Right atrium auricular region (tissue), 2 donors: ENCODE results near the gene MAP2K7. TPM values are rescaled to one million over a fixed set of nuclear protein-coding genes. Genes with fewer than 3 reads are reported as not detected.

Experiments used
- DNase-seq: peaks from one replicate; pipeline ENCODE4 v3.0.0-alpha.2; 2019; ENCODE audit warnings: low spot score
- H3K27ac ChIP-seq, 2 donors: fragments of 200-600 bp; sonication (generic); 1 replicate in 1 of 2; 2 replicates in 1 of 2; pipeline ENCODE4 v1.5.1; 2016 to 2019
- H3K27me3 ChIP-seq, 2 donors: fragments of 200-600 bp; sonication (generic); one replicate each; pipeline versions ENCODE4 v1.5.1 to v1.6.0; 2017 to 2019
- H3K36me3 ChIP-seq: fragments of 200-600 bp; sonication (generic); one replicate; pipeline ENCODE4 v1.5.1; 2016
- H3K4me1 ChIP-seq, 2 donors: fragments of 200-600 bp; sonication (generic); one replicate each; pipeline versions ENCODE4 v1.5.1 to v1.6.0; 2017 to 2019
- H3K4me3 ChIP-seq, 2 donors: fragments of 200-600 bp; sonication (generic); 1 replicate in 1 of 2; 2 replicates in 1 of 2; pipeline ENCODE4 v1.5.1; 2017 to 2019; ENCODE audit warnings: mild to moderate bottlenecking in 1 of 2, moderate library complexity in 1 of 2
- H3K9me3 ChIP-seq, 2 donors: fragments of 200-600 bp; sonication (generic); one replicate each; pipeline ENCODE4 v1.5.1; 2019
- total RNA-seq, 2 donors: library from RNA; depleted of rRNA; stranded (reverse); fragments of >200 nt; gene quantifications; one replicate each; pipeline ENCODE4 v1.1.0, GENCODE V29; 2016
- TF ChIP-seq, protein P1 (sequence below), 2 donors: fragments of 200-600 bp; sonication (generic); IDR thresholded peaks; one replicate each; pipeline ENCODE4 v1.5.1; 2019; ENCODE audit warnings: antibody characterized with exemption in 2 of 2

Gene MAP2K7
- total RNA-seq, 2 donors from 2014 or later = 12.0 to 14.4 TPM

DNA sequence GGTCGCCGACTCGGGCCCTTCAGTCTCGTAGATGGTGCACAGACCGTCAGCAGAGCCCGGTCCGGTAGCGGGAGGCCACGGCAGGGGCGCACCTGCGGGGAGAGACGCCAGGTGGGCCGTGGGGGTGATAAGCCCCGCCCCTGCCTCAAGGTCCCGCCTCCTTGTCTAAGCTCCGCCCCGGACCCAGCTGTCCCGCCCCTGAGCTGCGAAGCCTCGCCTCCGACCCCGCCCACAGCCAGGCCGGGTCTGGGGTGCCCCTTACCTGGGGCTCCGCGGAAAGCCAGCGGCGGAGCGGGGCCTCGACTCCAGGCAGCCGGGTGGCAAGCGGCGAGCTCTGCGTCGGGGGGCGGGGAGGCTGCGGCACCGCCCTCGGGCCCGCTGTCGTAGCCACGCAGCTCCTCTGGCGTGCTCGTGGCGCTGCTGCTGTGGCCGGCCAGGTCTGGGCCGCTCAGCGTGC, 34.2 kb upstream of the MAP2K7 start:
- H3K4me3 ChIP-seq = peak overlapping the region; percentile 29 to 55
- no peak for DNase-seq
- TF ChIP-seq, protein P1, sequence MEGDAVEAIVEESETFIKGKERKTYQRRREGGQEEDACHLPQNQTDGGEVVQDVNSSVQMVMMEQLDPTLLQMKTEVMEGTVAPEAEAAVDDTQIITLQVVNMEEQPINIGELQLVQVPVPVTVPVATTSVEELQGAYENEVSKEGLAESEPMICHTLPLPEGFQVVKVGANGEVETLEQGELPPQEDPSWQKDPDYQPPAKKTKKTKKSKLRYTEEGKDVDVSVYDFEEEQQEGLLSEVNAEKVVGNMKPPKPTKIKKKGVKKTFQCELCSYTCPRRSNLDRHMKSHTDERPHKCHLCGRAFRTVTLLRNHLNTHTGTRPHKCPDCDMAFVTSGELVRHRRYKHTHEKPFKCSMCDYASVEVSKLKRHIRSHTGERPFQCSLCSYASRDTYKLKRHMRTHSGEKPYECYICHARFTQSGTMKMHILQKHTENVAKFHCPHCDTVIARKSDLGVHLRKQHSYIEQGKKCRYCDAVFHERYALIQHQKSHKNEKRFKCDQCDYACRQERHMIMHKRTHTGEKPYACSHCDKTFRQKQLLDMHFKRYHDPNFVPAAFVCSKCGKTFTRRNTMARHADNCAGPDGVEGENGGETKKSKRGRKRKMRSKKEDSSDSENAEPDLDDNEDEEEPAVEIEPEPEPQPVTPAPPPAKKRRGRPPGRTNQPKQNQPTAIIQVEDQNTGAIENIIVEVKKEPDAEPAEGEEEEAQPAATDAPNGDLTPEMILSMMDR (IDR thresholded peaks at IDR 0.05) = peak; percentile 4 to 31
- H3K27ac ChIP-seq = peak overlapping the region; percentile 61 to 74
- no peaks in the 10 kb centered on the region for H3K9me3 ChIP-seq
- H3K27me3 ChIP-seq = peaks cover 0 to 5% of the 10 kb centered on the region in 2 donors
- H3K36me3 ChIP-seq = no peaks in the 10 kb centered on the region
- H3K4me1 ChIP-seq = peaks cover 0 to 47% of the 10 kb centered on the region in 2 donors

DNA sequence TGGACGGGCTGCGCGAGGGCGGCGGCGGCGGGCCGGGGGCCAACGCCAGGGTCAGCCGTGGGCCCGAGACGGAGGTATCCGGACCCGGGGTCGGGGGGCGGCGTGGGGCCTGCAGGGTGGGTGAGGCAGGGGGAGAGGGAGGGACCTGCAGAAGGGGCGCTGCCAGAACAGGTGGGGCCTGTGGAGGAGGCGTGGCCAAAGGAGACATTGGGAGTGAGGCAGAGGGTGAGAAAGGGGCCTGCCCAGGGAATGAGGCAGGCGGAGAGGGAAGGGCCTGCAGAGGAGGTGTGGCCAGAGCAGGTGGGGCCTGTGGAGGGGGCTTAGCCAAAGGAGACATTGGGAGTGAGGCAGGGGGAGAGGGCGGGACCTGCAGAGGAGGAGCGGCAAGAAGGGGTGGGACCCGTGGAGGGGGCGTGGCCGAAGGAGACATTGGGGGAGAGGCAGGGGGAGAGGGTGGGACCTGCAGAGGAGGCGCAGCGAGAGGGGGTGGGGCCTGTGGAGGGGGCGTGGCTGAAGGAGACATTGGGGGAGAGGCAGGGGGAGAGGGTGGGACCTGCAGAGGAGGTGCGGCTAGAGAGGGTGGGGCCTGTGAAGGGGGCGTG, 33.7 kb upstream of the MAP2K7 start:
- peak overlapping the region; percentile 61 to 74 for H3K27ac ChIP-seq
- peaks cover 0 to 5% of the 10 kb centered on the region in 2 donors for H3K27me3 ChIP-seq
- TF ChIP-seq, protein P1 (IDR thresholded peaks at IDR 0.05) = no peak
- no peaks in the 10 kb centered on the region for H3K9me3 ChIP-seq
- H3K4me1 ChIP-seq = peaks cover 0 to 49% of the 10 kb centered on the region in 2 donors
- no peaks in the 10 kb centered on the region for H3K36me3 ChIP-seq
- DNase-seq = no peak
- H3K4me3 ChIP-seq = peak overlapping the region; percentile 29 to 55

DNA sequence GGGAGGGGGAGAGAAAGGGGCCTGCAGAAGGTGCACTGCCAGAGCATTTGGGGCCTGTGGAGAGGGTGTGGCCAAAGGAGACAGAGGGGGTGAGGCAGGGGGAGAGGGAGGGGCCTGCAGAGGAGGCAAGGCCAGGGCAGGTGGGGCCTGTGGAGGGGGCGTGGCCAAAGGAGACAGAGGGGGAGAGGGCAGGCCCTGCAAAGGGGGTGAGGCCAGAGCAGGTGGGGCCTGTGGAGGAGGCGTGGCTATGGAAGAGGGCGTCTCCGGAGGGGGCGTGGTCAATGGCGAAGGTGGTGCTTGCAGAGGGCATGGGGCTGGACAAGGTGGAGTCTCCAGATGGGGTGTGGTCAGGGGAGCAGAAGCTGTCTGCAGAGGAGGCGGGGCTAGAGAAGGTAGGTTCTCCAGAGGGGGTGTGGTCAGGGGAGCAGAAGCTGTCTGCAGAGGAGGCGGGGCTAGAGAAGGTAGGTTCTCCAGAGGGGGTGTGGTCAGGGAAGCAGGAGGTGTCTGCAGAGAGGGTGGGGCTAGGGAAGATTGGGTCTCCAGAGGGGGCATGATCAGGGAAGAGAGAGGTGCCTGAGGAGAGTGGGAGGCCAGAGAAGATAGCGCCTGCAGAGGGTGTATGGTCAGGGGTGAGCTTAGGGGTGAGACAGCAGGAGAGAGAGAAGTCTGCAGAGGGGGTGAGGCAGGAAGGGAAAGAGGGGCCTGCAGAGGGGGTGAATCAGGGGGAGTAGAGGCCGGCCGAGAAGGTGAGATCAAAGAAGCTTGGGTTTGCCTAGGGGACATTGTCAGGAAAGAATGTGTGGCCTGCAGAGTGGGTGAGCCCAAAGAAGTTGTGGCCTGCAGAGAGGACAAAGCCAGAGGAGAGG, 32.9 kb upstream of the MAP2K7 start:
- Histone ChIP-seq H3K27me3 (peaks cover 0 to 5% of the 10 kb centered on the region in 2 donors), H3K36me3 (no peaks in the 10 kb centered on the region), H3K4me3 (no peak overlapping the region), H3K27ac (no peak overlapping the region), H3K9me3 (no peaks in the 10 kb centered on the region), H3K4me1 (peaks cover 0 to 49% of the 10 kb centered on the region in 2 donors)
- no peak for DNase-seq
- TF ChIP-seq, protein P1 (IDR thresholded peaks at IDR 0.05) = no peak

DNA sequence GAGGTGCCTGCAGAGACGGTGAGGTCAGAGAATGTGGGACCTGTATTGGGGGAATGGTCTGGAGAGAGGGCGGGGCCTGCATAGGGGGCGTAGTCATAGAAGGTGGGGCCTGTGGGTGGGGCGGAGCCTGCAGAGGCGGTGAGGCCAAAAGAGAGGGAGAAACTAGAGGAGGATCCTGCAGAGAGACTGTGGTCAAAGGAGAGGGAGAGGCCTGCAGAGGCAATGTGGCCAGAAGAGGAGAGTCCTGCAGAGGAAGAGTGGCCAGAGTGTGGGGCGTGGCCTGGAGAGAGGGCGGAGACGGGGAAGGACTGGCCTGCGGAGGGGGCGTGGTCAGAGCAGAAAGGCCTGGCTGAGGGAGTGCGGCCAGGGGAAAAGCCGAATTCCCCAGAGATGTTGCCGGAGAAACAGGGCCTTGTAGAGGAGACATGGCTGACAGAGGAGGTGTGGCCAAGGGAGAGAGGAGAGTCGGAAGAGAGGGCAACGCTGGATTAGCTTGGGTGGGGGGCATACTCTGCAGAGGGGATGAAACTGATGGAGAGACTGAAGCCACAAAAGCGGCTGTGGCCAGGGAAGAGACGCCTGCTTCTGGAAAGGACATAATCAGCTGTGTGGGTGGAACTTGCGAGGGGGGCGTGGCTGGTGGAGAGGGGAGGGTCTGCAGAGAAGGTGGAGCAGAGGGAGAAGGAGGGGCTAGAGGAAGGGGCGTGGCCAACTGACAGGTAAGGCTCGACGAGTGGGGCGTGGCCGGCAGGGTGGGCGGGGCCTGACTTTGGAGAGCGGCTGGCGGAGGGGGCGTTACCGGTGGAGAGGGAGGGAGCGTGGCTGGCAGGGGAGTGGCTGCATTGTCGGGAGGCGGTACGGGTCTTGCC, 32.0 kb upstream of the MAP2K7 start:
- TF ChIP-seq, protein P1 (IDR thresholded peaks at IDR 0.05) = no peak
- DNase-seq = peak; percentile 61
- H3K36me3 ChIP-seq = no peaks in the 10 kb centered on the region
- H3K9me3 ChIP-seq = no peaks in the 10 kb centered on the region
- peak overlapping the region in 1 of 2 donors; percentile 30 for H3K4me3 ChIP-seq
- peak overlapping the region in 1 of 2 donors; percentile 7 for H3K27ac ChIP-seq
- peaks cover 0 to 5% of the 10 kb centered on the region in 2 donors for H3K27me3 ChIP-seq
- H3K4me1 ChIP-seq = peaks cover 0 to 49% of the 10 kb centered on the region in 2 donors
